GM23248 (cell line): ENCODE data around the gene FYB1.

Experiments
- EZH2 ChIP-seq: fragments of 200-600 bp; sonication (generic); IDR thresholded peaks from 2 replicates; pipeline ENCODE4 v1.6.1; 2018; ENCODE audit warnings: antibody characterized with exemption, mild to moderate bottlenecking; ENCODE audit not compliant: insufficient read depth, poor library complexity, severe bottlenecking
- EZH2phosphoT487 ChIP-seq: fragments of 200-600 bp; sonication (generic); IDR thresholded peaks from 2 replicates; pipeline ENCODE4 v1.6.1; 2018; ENCODE audit warnings: antibody characterized with exemption, moderate library complexity, mild to moderate bottlenecking, low read depth; ENCODE audit not compliant: insufficient read depth

- TF ChIP-seq EZH2 (no peak), EZH2phosphoT487 (no peak)
Observed at GRCh38 chr5:39192450-39193160, 26.8 kb downstream of the FYB1 start.
